Activated CD4-positive, alpha-beta T cell treated with anti-CD3 and anti-CD28 coated beads, Interleukin-2, amount 10 ng/mL, durations not matched to agents 7 days and 5 days (primary cell): ENCODE results near the gene PLD6. TPM values are rescaled to one million over a fixed set of nuclear protein-coding genes. Genes with fewer than 3 reads are reported as not detected.
"Not testable (repeated sequence)": the region's sequence is repeated elsewhere in the genome, so short reads cannot be mapped to it uniquely, and the experiment has no call there.

Source experiments
- CTCF ChIA-PET: fragments of 350-600 bp; sonication (Branson Sonifier 250); formaldehyde crosslinking; loops from one replicate; lab custom pipeline; 2021; ENCODE audit warnings: antibody characterized with exemption; lab: Charles Lee
- POLR2A ChIA-PET: fragments of 350-600 bp; sonication (Branson Sonifier 250); formaldehyde crosslinking; loops from one replicate; lab custom pipeline; 2021; ENCODE audit warnings: antibody characterized with exemption; lab: Charles Lee
- DNase-seq: peaks from one replicate; pipeline ENCODE4 v3.0.0-alpha.2; 2020
- H3K27ac Mint-ChIP-seq: one replicate; pipeline ENCODE4 v1.8.0; 2021; ENCODE audit warnings: mild to moderate bottlenecking, moderate library complexity, mixed read lengths
- H3K27me3 Mint-ChIP-seq: one replicate; pipeline ENCODE4 v1.8.0; 2021; ENCODE audit warnings: mixed read lengths
- H3K36me3 Mint-ChIP-seq: one replicate; pipeline ENCODE4 v1.8.0; 2021; ENCODE audit warnings: low read depth, mixed read lengths
- H3K4me1 Mint-ChIP-seq: one replicate; pipeline ENCODE4 v1.8.0; 2021; ENCODE audit warnings: mixed read lengths
- H3K4me3 Mint-ChIP-seq: one replicate; pipeline ENCODE4 v1.8.0; 2021; ENCODE audit warnings: mild to moderate bottlenecking, moderate library complexity, mixed read lengths
- H3K9me3 Mint-ChIP-seq: one replicate; pipeline ENCODE4 v1.8.0; 2021; ENCODE audit warnings: mixed read lengths
- total RNA-seq, 2 experiments: library from RNA; stranded (reverse); gene quantifications; one replicate each; pipeline ENCODE4 v1.2.3, GENCODE V29; 2021

The PLD6 gene
- 10 to 100 TPM; 10.9 to 11.8 TPM for total RNA-seq

GRCh38 chr17:17206124-17206912 is at the start of gene PLD6:
TSS of gene PLD6 (minus strand) at chr17:17206333. CDS start at chr17:17206286, 47 bp downstream.
- CTCF ChIA-PET, result interaction anchor here (0.8 to 2.0 kb wide), 7 partner anchors 10 to 23 kb away, joined by 3 to 6 read pairs (median 4); no protein-coding TSS in a partner anchor
- POLR2A ChIA-PET, result no interaction called here
- H3K4me3 Mint-ChIP-seq, result peak within 1 kb of the TSS; percentile 91
- peaks cover 2% of the 10 kb centered on the region for H3K9me3 Mint-ChIP-seq
- peak within 1 kb of the TSS; percentile 97 for H3K27ac Mint-ChIP-seq
- DNase-seq, result peak; percentile 93
- no peaks in the 10 kb centered on the region for H3K27me3 Mint-ChIP-seq
- peaks cover 30% of the 10 kb centered on the region for H3K4me1 Mint-ChIP-seq
- H3K36me3 Mint-ChIP-seq, result peaks cover 31% of the 10 kb centered on the region

GRCh38 chr17:17255689-17256088 is 49.6 kb upstream of the PLD6 start:
- H3K27me3 Mint-ChIP-seq, H3K27ac Mint-ChIP-seq, H3K9me3 Mint-ChIP-seq, H3K4me3 Mint-ChIP-seq, DNase-seq, H3K4me1 Mint-ChIP-seq, POLR2A ChIA-PET: not testable (repeated sequence)
- peaks cover 55% of the 10 kb centered on the region for H3K36me3 Mint-ChIP-seq
- CTCF ChIA-PET, result interaction anchor here (0.6 to 1.2 kb wide), 7 partner anchors 10 to 281 kb away, joined by 3 to 7 read pairs (median 4); no protein-coding TSS in a partner anchor

- Mint-ChIP-seq H3K27ac (no peak overlapping the region), H3K9me3 (no peaks in the 10 kb centered on the region), H3K27me3 (no peaks in the 10 kb centered on the region), H3K4me1 (peaks cover 4% of the 10 kb centered on the region), H3K4me3 (no peak overlapping the region), H3K36me3 (peaks cover 52% of the 10 kb centered on the region)
- POLR2A ChIA-PET, result no interaction called here
- CTCF ChIA-PET, result interaction anchor here (1.8 kb wide), 1 partner anchor 10 kb away, joined by 7 read pairs; no protein-coding TSS in a partner anchor
- no peak for DNase-seq
Observed at GRCh38 chr17:17254036-17254435, 47.9 kb upstream of the PLD6 start.

- H3K4me3 Mint-ChIP-seq, result no peak overlapping the region
- no peaks in the 10 kb centered on the region for H3K27me3 Mint-ChIP-seq
- no peaks in the 10 kb centered on the region for H3K9me3 Mint-ChIP-seq
- POLR2A ChIA-PET, result no interaction called here
- CTCF ChIA-PET, result interaction anchor here (1.2 to 1.8 kb wide), 2 partner anchors 9 to 52 kb away, joined by 4 to 7 read pairs; no protein-coding TSS in a partner anchor
- no peak overlapping the region for H3K27ac Mint-ChIP-seq
- H3K4me1 Mint-ChIP-seq, result peaks cover 4% of the 10 kb centered on the region
- peaks cover 52% of the 10 kb centered on the region for H3K36me3 Mint-ChIP-seq
- no peak for DNase-seq
Observed at GRCh38 chr17:17253406-17253805, 47.3 kb upstream of the PLD6 start.

GRCh38 chr17:17252149-17252661 is 46.1 kb upstream of the PLD6 start:
- Mint-ChIP-seq H3K4me3 (no peak overlapping the region), H3K4me1 (peaks cover 4% of the 10 kb centered on the region), H3K27ac (no peak overlapping the region), H3K36me3 (peaks cover 52% of the 10 kb centered on the region), H3K27me3 (no peaks in the 10 kb centered on the region), H3K9me3 (no peaks in the 10 kb centered on the region)
- DNase-seq, result no peak
- ChIA-PET CTCF (interaction anchor here (1.8 kb wide), 1 partner anchor 8 kb away, joined by 7 read pairs; no protein-coding TSS in a partner anchor), POLR2A (no interaction called here)

GRCh38 chr17:17246879-17247278 is 40.7 kb upstream of the PLD6 start:
- no peak overlapping the region for H3K4me3 Mint-ChIP-seq
- H3K27me3 Mint-ChIP-seq, result no peaks in the 10 kb centered on the region
- H3K9me3 Mint-ChIP-seq, result no peaks in the 10 kb centered on the region
- H3K4me1 Mint-ChIP-seq, result no peaks in the 10 kb centered on the region
- H3K36me3 Mint-ChIP-seq, result peaks cover 42% of the 10 kb centered on the region
- ChIA-PET CTCF (interaction anchor here (0.6 to 1.3 kb wide), 6 partner anchors 8 to 123 kb away, joined by 3 to 4 read pairs (median 4); no protein-coding TSS in a partner anchor), POLR2A (no interaction called here)
- no peak overlapping the region for H3K27ac Mint-ChIP-seq
- no peak for DNase-seq

- H3K27ac Mint-ChIP-seq, result no peak overlapping the region
- no peaks in the 10 kb centered on the region for H3K27me3 Mint-ChIP-seq
- peaks cover 19% of the 10 kb centered on the region for H3K4me1 Mint-ChIP-seq
- H3K4me3 Mint-ChIP-seq, result no peak overlapping the region
- POLR2A ChIA-PET, result interaction anchor here (0.7 kb wide), 1 partner anchor 110 kb away, joined by 3 read pairs; no protein-coding TSS in a partner anchor
- H3K36me3 Mint-ChIP-seq, result peaks cover 23% of the 10 kb centered on the region
- DNase-seq, result no peak
- CTCF ChIA-PET, result interaction anchor here (1.8 kb wide), 1 partner anchor 11 kb away, joined by 4 read pairs; no protein-coding TSS in a partner anchor
- no peaks in the 10 kb centered on the region for H3K9me3 Mint-ChIP-seq
Observed at GRCh38 chr17:17243163-17243562, 37.0 kb upstream of the PLD6 start.

- H3K27me3 Mint-ChIP-seq, result no peaks in the 10 kb centered on the region
- H3K4me1 Mint-ChIP-seq, result peaks cover 23% of the 10 kb centered on the region
- no peak overlapping the region for H3K4me3 Mint-ChIP-seq
- no peaks in the 10 kb centered on the region for H3K9me3 Mint-ChIP-seq
- POLR2A ChIA-PET, result no interaction called here
- H3K27ac Mint-ChIP-seq, result no peak overlapping the region
- DNase-seq, result no peak
- H3K36me3 Mint-ChIP-seq, result peaks cover 15% of the 10 kb centered on the region
- CTCF ChIA-PET, result no interaction called here
Observed at GRCh38 chr17:17242246-17242645, 36.1 kb upstream of the PLD6 start.

GRCh38 chr17:17241656-17242055 is 35.5 kb upstream of the PLD6 start:
- H3K4me1 Mint-ChIP-seq, result peaks cover 23% of the 10 kb centered on the region
- no peak overlapping the region for H3K27ac Mint-ChIP-seq
- no peak for DNase-seq
- H3K4me3 Mint-ChIP-seq, result no peak overlapping the region
- ChIA-PET CTCF (no interaction called here), POLR2A (no interaction called here)
- H3K36me3 Mint-ChIP-seq, result peaks cover 9% of the 10 kb centered on the region
- no peaks in the 10 kb centered on the region for H3K9me3 Mint-ChIP-seq
- H3K27me3 Mint-ChIP-seq, result no peaks in the 10 kb centered on the region

GRCh38 chr17:17239832-17240231 is 33.7 kb upstream of the PLD6 start:
- no peaks in the 10 kb centered on the region for H3K27me3 Mint-ChIP-seq
- ChIA-PET CTCF (interaction anchor here (0.9 to 1.1 kb wide), 3 partner anchors 11 to 99 kb away, joined by 3 read pairs; no protein-coding TSS in a partner anchor), POLR2A (no interaction called here)
- no peak for DNase-seq
- H3K4me3 Mint-ChIP-seq, result peak overlapping the region; percentile 88
- peaks cover 5% of the 10 kb centered on the region for H3K36me3 Mint-ChIP-seq
- H3K4me1 Mint-ChIP-seq, result peaks cover 37% of the 10 kb centered on the region
- no peak overlapping the region for H3K27ac Mint-ChIP-seq
- H3K9me3 Mint-ChIP-seq, result no peaks in the 10 kb centered on the region

- peak; percentile 91 for DNase-seq
- ChIA-PET CTCF (interaction anchor here (0.6 to 2.5 kb wide), 6 partner anchors 30 to 600 kb away, joined by 3 to 6 read pairs (median 4); no protein-coding TSS in a partner anchor), POLR2A (interaction anchor here (0.6 to 0.7 kb wide), 3 partner anchors 17 to 445 kb away, joined by 3 to 6 read pairs (median 3); no protein-coding TSS in a partner anchor)
- H3K27me3 Mint-ChIP-seq, result no peaks in the 10 kb centered on the region
- H3K4me1 Mint-ChIP-seq, result peaks cover 44% of the 10 kb centered on the region
- H3K36me3 Mint-ChIP-seq, result peaks cover 9% of the 10 kb centered on the region
- peak within 1 kb of the TSS; percentile 88 for H3K4me3 Mint-ChIP-seq
- H3K9me3 Mint-ChIP-seq, result no peaks in the 10 kb centered on the region
- peak within 1 kb of the TSS; percentile 97 for H3K27ac Mint-ChIP-seq
Observed at GRCh38 chr17:17237026-17237799, 31.1 kb upstream of the PLD6 start, which contains the start of gene FLCN. TSS of gene FLCN (minus strand) at chr17:17237168. CDS start at chr17:17228137, 9,031 bp downstream.
